IPS DF 6.9 (cell line): ENCODE data around the gene RNF222.
A peak's percentile ranks its signal among the peaks of the same experiment; 100 is the strongest.
"Not testable (repeated sequence)": the region's sequence is repeated elsewhere in the genome, so short reads cannot be mapped to it uniquely, and the experiment has no call there.

Experiments
- DNase-seq: peaks from one replicate; pipeline ENCODE4 v3.0.0-alpha.2; 2013; ENCODE audit warnings: low read depth, low spot score
- H3K27ac ChIP-seq: one replicate; pipeline ENCODE4 v1.5.1; 2013; ENCODE audit warnings: low read length, control low read depth
- H3K27me3 ChIP-seq: 2 replicates; pipeline ENCODE4 v1.6.1; 2013; ENCODE audit warnings: mild to moderate bottlenecking, low read length; ENCODE audit not compliant: control insufficient read depth, insufficient read depth
- H3K36me3 ChIP-seq: 2 replicates; pipeline ENCODE4 v1.6.1; 2013; ENCODE audit warnings: low read length; ENCODE audit not compliant: control insufficient read depth, insufficient read depth
- H3K4me1 ChIP-seq: 2 replicates; pipeline ENCODE4 v1.6.1; 2013; ENCODE audit warnings: low read length; ENCODE audit not compliant: control insufficient read depth, insufficient read depth
- H3K4me3 ChIP-seq: 2 replicates; pipeline ENCODE4 v1.5.1; 2013; ENCODE audit warnings: mild to moderate bottlenecking, low read length
- H3K9me3 ChIP-seq: 2 replicates; pipeline ENCODE4 v1.6.1; 2013; ENCODE audit warnings: low read length, inconsistent platforms; ENCODE audit not compliant: control insufficient read depth, insufficient read depth
- WGBS: extraction: QIAGEN DNeasy Blood & Tissue Kit; methylation state at CpG from one replicate; pipeline ENCODE4 v1.1.7; 2013; ENCODE audit warnings: mixed read lengths, missing lambda C conversion rate; ENCODE audit not compliant: insufficient read length, insufficient coverage; 5-methylcytosine and 5-hydroxymethylcytosine counted together

The RNF222 gene

DNA sequence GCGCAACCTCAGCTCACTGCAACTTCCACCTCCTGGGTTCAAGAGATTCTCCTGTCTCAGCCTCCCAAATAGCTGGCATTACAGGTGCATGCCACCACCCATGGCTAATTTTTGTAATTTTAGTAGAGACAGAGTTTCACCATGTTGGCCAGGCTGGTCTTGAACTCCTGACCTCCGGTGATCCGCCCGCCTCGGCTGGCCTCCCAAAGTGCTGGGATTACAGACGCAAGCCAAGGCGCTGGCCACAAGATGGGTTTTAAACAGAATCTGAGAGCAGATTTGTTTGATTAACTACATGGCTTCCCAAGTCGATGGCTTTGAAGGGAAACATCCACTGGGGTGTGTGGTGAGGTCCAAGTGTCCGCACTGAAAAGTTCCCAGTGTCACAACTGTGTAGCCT, 3.1 kb downstream of the RNF222 start:
- no CpG with 5 or more reads among the region's 9 CpGs for WGBS
- H3K27me3 ChIP-seq, result not testable (repeated sequence)

DNA sequence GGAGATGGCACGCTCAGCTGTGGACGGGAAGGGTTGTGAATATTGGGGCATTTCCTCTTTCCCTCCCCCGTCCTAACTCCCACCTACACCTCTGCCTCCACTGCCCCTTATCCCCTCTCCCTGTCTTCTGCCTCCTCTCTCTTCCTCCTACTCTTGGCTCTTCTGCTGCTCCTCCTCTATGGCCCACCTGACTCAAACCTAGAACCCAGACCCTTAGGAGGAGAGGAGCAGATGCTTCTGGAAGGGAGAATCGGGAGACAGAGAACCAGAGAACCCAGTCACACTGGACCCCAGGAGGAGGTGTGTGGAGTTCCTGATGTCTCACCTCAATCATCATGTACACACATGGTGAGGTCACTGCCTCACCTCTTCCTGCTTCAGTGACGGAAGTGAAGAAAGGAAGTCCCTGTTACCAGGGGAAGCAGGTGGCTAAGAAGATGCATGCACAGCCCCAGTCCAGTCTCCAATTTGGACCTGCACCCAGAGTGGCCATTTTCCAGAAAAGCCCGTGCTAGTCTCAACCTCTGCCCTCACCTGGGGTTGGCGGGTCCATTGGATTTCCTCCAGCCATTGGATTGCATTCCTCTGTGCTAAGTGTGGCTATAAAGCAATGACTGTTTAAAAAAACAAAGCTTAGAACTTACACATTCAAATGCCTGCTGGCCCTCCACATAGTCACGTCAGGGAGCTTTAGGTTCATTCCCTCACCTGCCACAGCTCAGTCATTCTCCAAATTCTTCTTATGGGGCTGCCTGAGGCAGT, 4.0 kb downstream of the RNF222 start:
- Histone ChIP-seq H3K27me3 (no peaks in the 10 kb centered on the region), H3K36me3 (no peaks in the 10 kb centered on the region; the same call in 1 of the 2 replicates), H3K27ac (no peak overlapping the region), H3K4me3 (no peak overlapping the region), H3K4me1 (peaks cover 5% of the 10 kb centered on the region; the same call in 1 of the 2 replicates), H3K9me3 (no peaks in the 10 kb centered on the region)
- WGBS, result no CpG with 5 or more reads among the region's 8 CpGs
- no peak for DNase-seq

More for the DNA sequence above, 3.1 kb downstream of the RNF222 start:
- H3K27ac ChIP-seq, H3K4me1 ChIP-seq, H3K4me3 ChIP-seq, H3K9me3 ChIP-seq, DNase-seq, H3K36me3 ChIP-seq: not testable (repeated sequence)

DNA sequence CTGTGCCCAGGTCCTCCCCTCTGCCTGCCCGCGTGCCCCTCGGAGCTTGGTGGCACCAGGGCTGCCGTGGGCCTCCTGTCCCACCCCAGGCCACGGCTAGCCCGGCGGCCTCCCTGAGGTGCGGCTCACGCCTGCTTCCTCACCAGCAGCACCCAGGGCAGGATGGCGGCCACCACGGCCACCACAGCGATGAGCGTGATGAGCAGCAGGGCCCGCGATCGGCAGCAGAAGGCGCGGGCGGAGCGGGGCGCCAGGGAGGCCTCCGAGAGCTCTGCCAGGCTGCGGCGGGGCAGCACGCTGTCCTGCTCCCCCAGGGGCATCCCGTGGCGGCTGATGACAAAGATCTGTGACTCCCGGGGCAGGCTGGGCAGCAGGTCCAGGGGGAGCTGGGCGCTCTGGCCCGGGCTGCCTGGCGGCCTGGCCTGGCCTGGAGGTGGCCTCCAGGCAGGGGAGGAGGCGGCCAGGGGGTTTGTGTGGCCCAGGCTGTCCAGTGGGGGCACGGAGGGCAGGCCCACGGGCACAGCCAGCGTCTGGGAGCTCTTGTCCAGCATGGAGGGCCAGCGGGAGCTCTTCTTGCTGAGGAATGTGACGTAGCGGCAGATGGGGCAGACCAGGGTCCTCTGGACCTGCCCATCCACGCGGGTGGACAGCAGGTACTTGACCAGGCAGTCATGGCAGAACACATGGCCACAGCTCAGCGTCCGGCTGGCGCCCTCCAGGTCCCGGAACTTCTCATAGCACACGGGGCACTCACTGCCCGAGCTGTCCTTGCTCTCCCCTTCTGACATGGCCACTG, 4.8 kb downstream of the RNF222 start:
- WGBS, result no CpG with 5 or more reads among the region's 46 CpGs
- Histone ChIP-seq H3K4me3 (no peak overlapping the region), H3K36me3 (no peaks in the 10 kb centered on the region; the same call in 1 of the 2 replicates)

DNA sequence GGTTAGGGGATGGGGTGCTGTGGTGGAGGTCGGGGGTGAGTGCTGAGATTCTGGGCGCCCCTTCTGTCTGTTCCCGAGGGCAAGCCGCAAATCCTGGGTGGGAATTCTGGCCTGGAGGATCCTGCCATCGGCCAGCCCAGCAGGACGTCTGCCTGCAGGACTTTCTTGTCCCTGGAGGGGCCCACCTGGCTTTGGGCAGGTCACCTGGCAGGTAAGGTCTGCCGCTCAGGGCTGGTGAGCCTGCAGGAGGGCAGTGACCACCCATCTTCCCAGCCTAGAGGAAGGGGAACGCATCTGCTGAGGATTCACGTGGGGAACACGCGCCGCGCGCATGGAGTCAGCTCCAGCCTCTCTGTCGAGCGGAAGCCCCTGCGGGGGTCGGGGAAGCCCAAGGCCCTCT, 5.4 kb downstream of the RNF222 start:
- no CpG with 5 or more reads among the region's 18 CpGs for WGBS
- H3K9me3 ChIP-seq, result no peaks in the 10 kb centered on the region
- H3K4me3 ChIP-seq, result no peak overlapping the region
- H3K27me3 ChIP-seq, result no peaks in the 10 kb centered on the region
- H3K27ac ChIP-seq, result no peak overlapping the region
- no peaks in the 10 kb centered on the region; the same call in 1 of the 2 replicates for H3K36me3 ChIP-seq
- no peak for DNase-seq
- H3K4me1 ChIP-seq, result peaks cover 5% of the 10 kb centered on the region; the same call in 1 of the 2 replicates

More for the DNA sequence above, 4.8 kb downstream of the RNF222 start:
- peaks cover 5% of the 10 kb centered on the region; the same call in 1 of the 2 replicates for H3K4me1 ChIP-seq
- H3K27me3 ChIP-seq, result no peaks in the 10 kb centered on the region
- no peaks in the 10 kb centered on the region for H3K9me3 ChIP-seq
- no peak for DNase-seq
- no peak overlapping the region for H3K27ac ChIP-seq

DNA sequence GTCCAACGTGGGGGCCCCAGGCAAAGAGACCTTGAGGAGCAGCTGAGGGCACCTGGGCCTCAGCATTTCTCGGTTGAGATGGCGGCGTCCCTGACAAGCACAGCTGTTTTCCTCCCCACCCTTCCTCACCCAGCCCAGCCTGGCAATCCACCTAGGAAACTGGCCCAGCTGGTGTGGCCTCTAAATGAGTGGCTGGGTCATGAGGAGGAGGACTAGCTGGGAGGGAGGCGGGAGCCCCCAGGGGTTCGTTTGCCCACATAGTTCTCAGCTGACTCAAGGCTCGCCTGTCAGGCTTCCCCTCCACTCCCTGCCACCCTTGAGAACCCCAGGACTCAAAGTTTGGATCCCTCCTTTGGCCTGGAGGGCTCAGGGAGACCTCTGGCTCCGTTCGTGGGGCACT, 5.9 kb downstream of the RNF222 start:
- Histone ChIP-seq H3K27me3 (no peaks in the 10 kb centered on the region), H3K9me3 (no peaks in the 10 kb centered on the region), H3K4me1 (peaks cover 5% of the 10 kb centered on the region; the same call in 1 of the 2 replicates), H3K36me3 (no peaks in the 10 kb centered on the region; the same call in 1 of the 2 replicates), H3K4me3 (no peak overlapping the region), H3K27ac (no peak overlapping the region)
- no peak for DNase-seq
- no CpG with 5 or more reads among the region's 9 CpGs for WGBS

DNA sequence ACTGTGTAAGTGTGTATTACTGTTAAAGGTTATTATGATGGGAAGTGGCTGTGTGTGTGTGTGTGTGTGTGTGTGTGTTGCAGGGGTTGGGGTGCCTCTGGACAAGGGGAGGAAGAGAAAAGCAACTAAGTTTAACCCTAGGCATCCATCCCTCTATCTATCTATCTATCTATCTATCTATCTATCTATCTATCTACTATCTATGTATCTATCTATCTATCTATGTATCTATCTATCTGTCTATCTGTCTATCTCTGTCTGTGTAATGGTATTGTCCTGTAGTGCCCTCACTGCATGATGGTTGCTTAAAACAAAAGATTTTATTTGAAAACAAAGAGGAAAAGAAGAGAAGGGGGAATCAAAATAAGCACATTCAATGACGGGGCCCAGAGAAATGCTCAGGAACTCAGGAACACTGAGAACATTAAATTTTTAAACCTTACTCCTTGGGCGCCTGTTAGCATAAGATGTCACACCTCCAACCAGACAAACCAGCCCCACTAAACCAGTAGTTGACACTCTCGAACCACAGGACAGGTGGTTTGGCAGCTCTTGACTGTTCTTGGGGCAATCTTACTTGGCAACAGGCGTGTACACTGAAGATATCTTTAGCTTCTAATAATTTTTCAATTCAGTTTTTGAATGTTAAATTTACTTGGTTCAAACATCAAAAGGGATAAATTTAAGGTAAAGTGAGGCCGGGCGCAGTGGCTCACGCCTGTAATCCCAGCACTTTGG, 9.5 kb downstream of the RNF222 start:
- no peak for DNase-seq
- Histone ChIP-seq H3K36me3 (no peaks in the 10 kb centered on the region; the same call in 1 of the 2 replicates), H3K9me3 (no peaks in the 10 kb centered on the region), H3K4me1 (peaks cover 5% of the 10 kb centered on the region; the same call in 1 of the 2 replicates), H3K27ac (no peak overlapping the region), H3K27me3 (no peaks in the 10 kb centered on the region), H3K4me3 (no peak overlapping the region)
- WGBS, result no CpG with 5 or more reads among the region's 7 CpGs

DNA sequence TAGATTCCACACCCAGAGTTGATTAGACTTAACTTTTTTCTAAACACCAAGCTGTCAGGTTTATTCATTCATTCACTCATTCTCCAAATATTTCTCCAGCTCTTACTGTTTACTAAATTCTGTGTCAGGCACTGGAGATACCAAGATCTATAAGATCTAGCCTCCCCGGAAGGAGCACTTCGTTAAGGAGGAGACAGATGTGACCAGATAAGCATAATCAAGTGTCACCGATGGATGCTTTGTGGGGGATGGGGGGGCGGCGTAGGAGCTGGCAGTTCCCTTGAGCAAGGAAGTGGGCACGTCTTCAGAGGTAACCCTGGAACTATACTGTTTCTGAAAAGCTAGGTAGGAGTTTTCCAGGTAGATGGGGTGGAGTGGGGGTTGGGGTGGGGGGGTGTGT, 10.8 kb downstream of the RNF222 start:
- Histone ChIP-seq H3K4me3 (no peak overlapping the region), H3K27ac (no peak overlapping the region), H3K4me1 (no peaks in the 10 kb centered on the region), H3K36me3 (peaks cover 2% of the 10 kb centered on the region; the same call in 1 of the 2 replicates), H3K9me3 (no peaks in the 10 kb centered on the region), H3K27me3 (no peaks in the 10 kb centered on the region)
- no CpG with 5 or more reads among the region's 6 CpGs for WGBS
- no peak for DNase-seq

DNA sequence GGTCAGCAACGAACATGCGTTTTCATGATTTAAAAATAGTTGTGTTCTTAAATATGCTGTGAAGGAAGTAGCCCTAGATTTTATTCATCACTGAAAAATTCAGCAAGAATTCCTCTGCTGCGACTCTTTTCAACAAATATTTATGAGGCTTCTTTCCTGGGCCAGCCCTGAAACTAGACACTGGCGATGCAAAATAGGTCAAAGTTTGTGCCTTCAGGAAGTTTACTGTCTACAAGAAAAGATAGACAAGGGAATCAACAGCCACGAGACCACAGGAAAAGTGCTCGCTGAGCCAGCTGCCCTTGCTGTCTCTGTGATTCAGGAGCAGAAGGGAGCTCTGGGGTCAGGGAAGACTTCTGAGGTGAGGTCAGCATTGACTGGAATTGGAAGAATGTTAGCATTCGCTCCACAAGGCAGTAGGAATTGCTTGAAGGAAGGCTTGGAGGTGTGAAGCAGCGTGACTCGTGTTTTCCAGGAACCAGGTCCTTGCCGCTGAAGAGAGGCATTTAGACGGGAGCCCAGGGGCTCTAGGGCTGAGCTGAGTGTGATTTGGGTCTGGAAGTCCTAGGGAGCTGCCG, 12.7 kb downstream of the RNF222 start:
- no peak for DNase-seq
- H3K36me3 ChIP-seq, result peaks cover 18% of the 10 kb centered on the region; the same call in 1 of the 2 replicates
- H3K4me1 ChIP-seq, result no peaks in the 10 kb centered on the region
- H3K27ac ChIP-seq, result no peak overlapping the region
- no peak overlapping the region for H3K4me3 ChIP-seq
- H3K9me3 ChIP-seq, result no peaks in the 10 kb centered on the region
- H3K27me3 ChIP-seq, result no peaks in the 10 kb centered on the region
- WGBS, result no CpG with 5 or more reads among the region's 12 CpGs

DNA sequence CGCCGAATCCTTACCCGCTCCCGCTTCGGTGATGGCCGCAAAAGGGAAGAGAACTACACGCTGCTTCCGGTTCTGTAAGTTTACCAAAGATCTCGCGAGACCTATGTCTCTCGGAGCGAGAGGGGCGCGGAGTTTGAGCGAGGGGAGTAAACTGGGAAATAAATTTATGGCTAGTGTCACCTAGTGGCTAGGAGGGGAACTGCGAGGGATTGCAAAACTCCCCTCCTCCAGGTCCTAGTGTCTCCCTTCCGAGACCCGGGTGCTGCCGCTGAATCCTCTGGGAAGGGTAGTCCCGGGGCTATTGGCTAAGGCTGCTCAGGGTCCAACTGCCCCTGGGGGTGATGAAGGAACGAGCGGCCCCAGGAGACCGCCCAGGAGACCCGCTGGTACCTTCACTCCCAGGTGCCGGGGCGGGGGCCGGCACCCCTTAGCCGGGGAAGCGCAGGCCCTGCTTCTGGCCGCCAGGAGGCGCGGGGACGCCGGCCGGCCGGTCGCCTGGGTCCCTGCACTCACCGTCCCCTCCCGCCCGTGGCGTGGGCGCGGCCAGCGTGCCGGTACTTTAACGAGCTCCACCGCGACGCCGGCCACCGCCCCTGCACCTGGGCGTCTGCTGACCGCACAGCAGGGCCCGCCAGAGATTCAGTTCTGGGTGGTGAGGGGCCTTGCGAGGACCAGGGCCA, 14.3 kb downstream of the RNF222 start, which contains the start of gene RPL26:
Gene RPL26, minus strand, starts transcription at position 51 of the 680 bp plus-strand sequence. CDS start 883 bp downstream, outside the sequence.
- WGBS, result no CpG with 5 or more reads among the region's 55 CpGs
- H3K27me3 ChIP-seq, result no peaks in the 10 kb centered on the region

More for the DNA sequence above, 14.3 kb downstream of the RNF222 start, which contains the start of gene RPL26:
- no peaks in the 10 kb centered on the region for H3K4me1 ChIP-seq
- peak within 1 kb of the TSS; percentile 79 for H3K4me3 ChIP-seq
- no peaks in the 10 kb centered on the region for H3K9me3 ChIP-seq
- no peak within 1 kb of the TSS for H3K27ac ChIP-seq
- H3K36me3 ChIP-seq, result peaks cover 22% of the 10 kb centered on the region; the same call in 1 of the 2 replicates
- DNase-seq, result peak; percentile 99
